Calu3 (cell line): Measurements from ENCODE around the gene SPDYA. TPM values are rescaled to one million over a fixed set of nuclear protein-coding genes. Genes with fewer than 3 reads are reported as not detected.
"Not testable (repeated sequence)": the region's sequence is repeated elsewhere in the genome, so short reads cannot be mapped to it uniquely, and the experiment has no call there.

Experiments
- BruUV-seq: library from RNA; stranded (reverse); fragments of 400-500 nt; replicated peaks from 2 replicates; lab custom pipeline; 2021; lab: Mats Ljungman, UMichigan
- CTCF ChIA-PET: fragments of 300-600 bp; sonication (Branson Sonifier 250); formaldehyde crosslinking; loops from one replicate; lab custom pipeline; 2022; ENCODE audit warnings: antibody characterized with exemption; lab: Charles Lee
- DNase-seq: peaks from one replicate; pipeline ENCODE4 v3.0.0; 2022
- H3K27ac Mint-ChIP-seq: one replicate; pipeline ENCODE4 v1.8.0; 2022; ENCODE audit warnings: mixed read lengths; ENCODE audit not compliant: unreplicated experiment
- H3K27me3 Mint-ChIP-seq: one replicate; pipeline ENCODE4 v1.8.0; 2022; ENCODE audit warnings: mixed read lengths; ENCODE audit not compliant: unreplicated experiment
- H3K36me3 Mint-ChIP-seq: one replicate; pipeline ENCODE4 v1.8.0; 2022; ENCODE audit warnings: mild to moderate bottlenecking, moderate library complexity, mixed read lengths; ENCODE audit not compliant: insufficient read depth, unreplicated experiment
- H3K4me1 Mint-ChIP-seq: one replicate; pipeline ENCODE4 v1.8.0; 2022; ENCODE audit warnings: mild to moderate bottlenecking, low read depth, mixed read lengths; ENCODE audit not compliant: unreplicated experiment
- H3K4me3 Mint-ChIP-seq: one replicate; pipeline ENCODE4 v1.8.0; 2022; ENCODE audit warnings: mild to moderate bottlenecking, low read depth, moderate library complexity, mixed read lengths; ENCODE audit not compliant: unreplicated experiment
- H3K9me3 Mint-ChIP-seq: one replicate; pipeline ENCODE4 v1.8.0; 2022; ENCODE audit warnings: low read depth, mixed read lengths; ENCODE audit not compliant: unreplicated experiment
- CTCF ChIP-seq: fragments of 200-600 bp; IDR thresholded peaks from one replicate; pipeline ENCODE4 v1.8.0; 2022; ENCODE audit warnings: antibody characterized with exemption; ENCODE audit not compliant: unreplicated experiment
- intact Hi-C: fragments of 100-400 bp; cut with micrococcal nuclease; formaldehyde crosslinking; loops from one replicate; pipeline ENCODE4 v1.10.0; 2022; ENCODE audit not compliant: unreplicated experiment
- total RNA-seq: library from RNA; stranded (reverse); gene quantifications from 2 replicates; pipeline ENCODE4 v1.2.3, GENCODE V29; 2022

The SPDYA gene
- total RNA-seq, 1 experiment from 2014 or later: 2.0 TPM

- H3K4me1 Mint-ChIP-seq: peaks cover 17% of the 10 kb centered on the region
- H3K36me3 Mint-ChIP-seq: peaks cover 25% of the 10 kb centered on the region
- intact Hi-C loops: no loop called here
- no peak overlapping the region for H3K4me3 Mint-ChIP-seq
- TF ChIP-seq CTCF: no peak
- CTCF ChIA-PET: no interaction called here
- no peak for DNase-seq
- no peaks in the 10 kb centered on the region for H3K27me3 Mint-ChIP-seq
- H3K9me3 Mint-ChIP-seq: no peaks in the 10 kb centered on the region
- no peak overlapping the region for H3K27ac Mint-ChIP-seq
- no TSS peak for BruUV-seq
Measured at GRCh38 chr2:28776471-28776870, 34.2 kb upstream of the SPDYA start.

- Mint-ChIP-seq H3K27me3 (no peaks in the 10 kb centered on the region), H3K27ac (no peak overlapping the region), H3K36me3 (peaks cover 39% of the 10 kb centered on the region), H3K4me3 (no peak overlapping the region), H3K9me3 (no peaks in the 10 kb centered on the region), H3K4me1 (peaks cover 7% of the 10 kb centered on the region)
- CTCF ChIA-PET: no interaction called here
- no TSS peak for BruUV-seq
- intact Hi-C loops: no loop called here
- TF ChIP-seq CTCF: no peak
- DNase-seq: no peak
Measured at GRCh38 chr2:28778392-28778791, 32.2 kb upstream of the SPDYA start.

GRCh38 chr2:28779001-28779400 lies 31.6 kb upstream of the SPDYA start:
- H3K9me3 Mint-ChIP-seq: no peaks in the 10 kb centered on the region
- peaks cover 7% of the 10 kb centered on the region for H3K4me1 Mint-ChIP-seq
- no peak overlapping the region for H3K4me3 Mint-ChIP-seq
- H3K27me3 Mint-ChIP-seq: no peaks in the 10 kb centered on the region
- H3K36me3 Mint-ChIP-seq: peaks cover 38% of the 10 kb centered on the region
- intact Hi-C loops: no loop called here
- CTCF ChIA-PET: no interaction called here
- no TSS peak for BruUV-seq
- TF ChIP-seq CTCF: no peak
- no peak overlapping the region for H3K27ac Mint-ChIP-seq
- DNase-seq: no peak

GRCh38 chr2:28780496-28780895 lies 30.1 kb upstream of the SPDYA start:
- Mint-ChIP-seq H3K36me3 (peaks cover 42% of the 10 kb centered on the region), H3K9me3 (no peaks in the 10 kb centered on the region), H3K4me1 (peaks cover 5% of the 10 kb centered on the region), H3K27me3 (no peaks in the 10 kb centered on the region), H3K27ac (no peak overlapping the region), H3K4me3 (no peak overlapping the region)
- DNase-seq: no peak
- intact Hi-C loops: no loop called here
- CTCF ChIA-PET: no interaction called here
- BruUV-seq: no TSS peak
- TF ChIP-seq CTCF: no peak

- DNase-seq: no peak
- Mint-ChIP-seq H3K4me1 (no peaks in the 10 kb centered on the region), H3K9me3 (no peaks in the 10 kb centered on the region), H3K4me3 (no peak overlapping the region), H3K27me3 (no peaks in the 10 kb centered on the region), H3K27ac (peak overlapping the region; percentile 33), H3K36me3 (peaks cover 49% of the 10 kb centered on the region)
- CTCF ChIA-PET: no interaction called here
- no peak for TF ChIP-seq CTCF
- intact Hi-C loops: no loop called here
- no TSS peak for BruUV-seq
Measured at GRCh38 chr2:28782423-28782822, 28.2 kb upstream of the SPDYA start.

- intact Hi-C loops, H3K9me3 Mint-ChIP-seq: not testable (repeated sequence)
Measured at GRCh38 chr2:28784570-28784969, 26.1 kb upstream of the SPDYA start.

More at GRCh38 chr2:28784570-28784969, 26.1 kb upstream of the SPDYA start:
- H3K27me3 Mint-ChIP-seq, CTCF ChIA-PET, BruUV-seq, H3K4me1 Mint-ChIP-seq, H3K4me3 Mint-ChIP-seq, DNase-seq, H3K27ac Mint-ChIP-seq: not testable (repeated sequence)
- peaks cover 56% of the 10 kb centered on the region for H3K36me3 Mint-ChIP-seq
